H1 (cell line): ENCODE data around the gene PPIF. TPM values are rescaled to one million over a fixed set of nuclear protein-coding genes. Genes with fewer than 3 reads are reported as not detected.

ENCODE experiments used
- CTCF ChIA-PET: fragments of 300-600 bp; sonication (Branson Sonifier 250); formaldehyde crosslinking; loops from one replicate; lab custom pipeline; 2021; ENCODE audit not compliant: partially characterized antibody; lab: Charles Lee
- POLR2A ChIA-PET: fragments of 300-600 bp; sonication (Branson Sonifier 250); formaldehyde crosslinking; loops from one replicate; lab custom pipeline; 2021; ENCODE audit warnings: inconsistent platforms; ENCODE audit not compliant: partially characterized antibody; lab: Charles Lee
- DNase-seq, 2 experiments: peaks; one replicate each; pipeline versions ENCODE4 v3.0.0 to v3.0.0-alpha.2; 2010 to 2022; ENCODE audit warnings: low spot score in 2 of 2, low read depth in 1 of 2, mixed read lengths in 1 of 2
- FAIRE-seq: peaks from 2 replicates; lab custom pipeline; 2011; peaks lifted over from hg19 to GRCh38; lab: Jason Lieb, UNC
- H2AFZ ChIP-seq: 2 replicates; pipeline ENCODE4 v1.8.1; 2012; ENCODE audit warnings: low read length, inconsistent platforms
- H2AK5ac ChIP-seq: 2 replicates; pipeline ENCODE4 v1.6.1; 2013; ENCODE audit warnings: low read depth, low read length
- H2BK120ac ChIP-seq: replicated peaks from 2 replicates; pipeline ENCODE3; 2013; ENCODE audit warnings: low read depth, low read length, inconsistent platforms
- H2BK12ac ChIP-seq: 2 replicates; pipeline ENCODE4 v1.6.1; 2013; ENCODE audit warnings: low read depth, low read length
- H2BK15ac ChIP-seq: 2 replicates; pipeline ENCODE4 v1.6.1; 2013; ENCODE audit warnings: low read length
- H2BK20ac ChIP-seq: 2 replicates; pipeline ENCODE4 v1.6.1; 2013; ENCODE audit warnings: low read length
- H2BK5ac ChIP-seq: 2 replicates; pipeline ENCODE4 v1.6.1; 2013; ENCODE audit warnings: low read depth, low read length
- H3K14ac ChIP-seq: 2 replicates; pipeline ENCODE4 v1.6.1; 2013; ENCODE audit warnings: inconsistent platforms; ENCODE audit not compliant: insufficient read length
- H3K18ac ChIP-seq: 2 replicates; pipeline ENCODE4 v1.6.1; 2013; ENCODE audit warnings: low read length; ENCODE audit errors: extremely low read depth
- H3K23ac ChIP-seq: 2 replicates; pipeline ENCODE4 v1.6.1; 2013; ENCODE audit warnings: inconsistent platforms; ENCODE audit not compliant: insufficient read length
- H3K23me2 ChIP-seq: 2 replicates; pipeline ENCODE4 v1.6.1; 2013; ENCODE audit warnings: low read depth, low read length
- H3K27ac ChIP-seq: 2 replicates; pipeline ENCODE4 v1.6.1; 2011; ENCODE audit warnings: low read depth, low read length, inconsistent platforms
- H3K27me3 ChIP-seq, 4 experiments: replicated peaks in 1 of 4; 1 replicate in 1 of 4; 2 replicates in 3 of 4; pipeline versions ENCODE4 v1.6.1 to v1.8.1; 2011 to 2013; ENCODE audit warnings: low read length in 3 of 4, mild to moderate bottlenecking in 3 of 4, inconsistent platforms in 2 of 4, mixed read lengths in 2 of 4, moderate library complexity in 1 of 4; ENCODE audit not compliant: control insufficient read depth in 3 of 4, insufficient read depth in 3 of 4; ENCODE audit errors: extremely low read depth in 1 of 4
- H3K36me3 ChIP-seq, 4 experiments: 2 replicates each; pipeline versions ENCODE4 v1.6.1 to v1.8.1; 2011 to 2013; ENCODE audit warnings: mild to moderate bottlenecking in 4 of 4, low read length in 3 of 4, moderate library complexity in 2 of 4, control low read depth in 1 of 4, inconsistent platforms in 1 of 4; ENCODE audit not compliant: insufficient read depth in 4 of 4, control insufficient read depth in 2 of 4
- H3K4ac ChIP-seq: replicated peaks from 2 replicates; pipeline ENCODE3; 2013; ENCODE audit warnings: low read length, low read depth, mixed read lengths, inconsistent platforms; ENCODE audit not compliant: insufficient read length
- H3K4me1 ChIP-seq, 4 experiments: replicated peaks in 1 of 4; 1 replicate in 1 of 4; 2 replicates in 3 of 4; pipeline versions ENCODE4 v1.6.1 to v1.8.1; 2011 to 2013; ENCODE audit warnings: low read length in 3 of 4, inconsistent platforms in 2 of 4, mixed read lengths in 1 of 4; ENCODE audit not compliant: insufficient read depth in 4 of 4, control insufficient read depth in 3 of 4
- H3K4me2 ChIP-seq, 2 experiments: 2 replicates each; pipeline versions ENCODE4 v1.6.1 to v1.8.1; 2011 to 2013; ENCODE audit warnings: low read depth in 2 of 2, low read length in 2 of 2, control low read depth in 1 of 2, inconsistent platforms in 1 of 2, mild to moderate bottlenecking in 1 of 2; ENCODE audit not compliant: insufficient read depth in 1 of 2
- H3K4me3 ChIP-seq, 4 experiments: fragments of 200-600, 300-600 bp in 1 of 4; sonication (generic), shearing (Covaris generic), sonication (Bioruptor Twin) in 1 of 4; 2 replicates each; pipeline versions ENCODE4 v1.5.1 to v1.8.1; 2011 to 2016; ENCODE audit warnings: low read length in 4 of 4, low read depth in 3 of 4, control low read depth in 2 of 4, inconsistent platforms in 2 of 4, mild to moderate bottlenecking in 2 of 4, mixed read lengths in 1 of 4, moderate library complexity in 1 of 4; ENCODE audit not compliant: insufficient read depth in 2 of 4; ENCODE audit errors: extremely low read depth in 1 of 4
- H3K56ac ChIP-seq: replicated peaks from 2 replicates; pipeline ENCODE3; 2013; ENCODE audit warnings: low read depth, mild to moderate bottlenecking, mixed read lengths, low read length, inconsistent platforms; ENCODE audit not compliant: insufficient read length
- H3K79me1 ChIP-seq: 2 replicates; pipeline ENCODE4 v1.6.1; 2013; ENCODE audit warnings: low read depth, low read length, control low read depth
- H3K79me2 ChIP-seq, 2 experiments: 2 replicates each; pipeline versions ENCODE4 v1.6.1 to v1.8.1; 2012 to 2013; ENCODE audit warnings: low read length in 2 of 2, mild to moderate bottlenecking in 2 of 2, inconsistent platforms in 1 of 2; ENCODE audit not compliant: insufficient read depth in 2 of 2, control insufficient read depth in 1 of 2
- H3K9ac ChIP-seq, 4 experiments: replicated peaks in 1 of 4; 1 replicate in 1 of 4; 2 replicates in 3 of 4; pipeline versions ENCODE4 v1.6.1 to v1.8.1; 2011 to 2013; ENCODE audit warnings: low read depth in 3 of 4, low read length in 3 of 4, control low read depth in 2 of 4, mild to moderate bottlenecking in 2 of 4, moderate library complexity in 2 of 4, inconsistent platforms in 1 of 4; ENCODE audit errors: extremely low read depth in 1 of 4
- H3K9me3 ChIP-seq, 2 experiments: 2 replicates each; pipeline versions ENCODE4 v1.6.1 to v1.8.1; 2012 to 2013; ENCODE audit warnings: mild to moderate bottlenecking in 2 of 2, moderate library complexity in 2 of 2, control low read depth in 1 of 2, inconsistent platforms in 1 of 2, low read depth in 1 of 2, low read length in 1 of 2, mixed read lengths in 1 of 2; ENCODE audit not compliant: insufficient read depth in 2 of 2
- H4K20me1 ChIP-seq, 2 experiments: replicated peaks in 1 of 2; 2 replicates each; pipeline versions ENCODE3 to v1.8.1; 2011 to 2013; ENCODE audit warnings: inconsistent platforms in 2 of 2, low read length in 2 of 2, mild to moderate bottlenecking in 1 of 2; ENCODE audit not compliant: insufficient read depth in 2 of 2, control insufficient read depth in 1 of 2
- H4K5ac ChIP-seq: 2 replicates; pipeline ENCODE4 v1.6.1; 2013; ENCODE audit warnings: low read length, low read depth, mixed read lengths, inconsistent platforms; ENCODE audit not compliant: insufficient read length
- H4K8ac ChIP-seq: 2 replicates; pipeline ENCODE4 v1.8.0; 2013; ENCODE audit warnings: mild to moderate bottlenecking, moderate library complexity, low read length, inconsistent platforms; ENCODE audit not compliant: insufficient read depth; ENCODE audit errors: extremely low read depth
- H4K91ac ChIP-seq: replicated peaks from 2 replicates; pipeline ENCODE3; 2013; ENCODE audit warnings: low read length, mixed read lengths, inconsistent platforms; ENCODE audit not compliant: insufficient read length
- BACH1 ChIP-seq: IDR thresholded peaks from 2 replicates; pipeline ENCODE4 v1.6.1; 2012; ENCODE audit warnings: low read length, improper control_type of control experiment
- BCL11A ChIP-seq, 2 experiments: IDR thresholded peaks; one replicate each; pipeline ENCODE4 v1.6.1; 2011; ENCODE audit warnings: low read depth in 2 of 2, low read length in 2 of 2, mild to moderate bottlenecking in 2 of 2
- CHD2 ChIP-seq: IDR thresholded peaks from 2 replicates; pipeline ENCODE4 v1.6.1; 2012; ENCODE audit warnings: low read length, improper control_type of control experiment
- EGR1 ChIP-seq: IDR thresholded peaks from 2 replicates; pipeline ENCODE4 v1.6.1; 2011; ENCODE audit warnings: low read depth, low read length, borderline replicate concordance
- KDM4A ChIP-seq: IDR thresholded peaks from one replicate; pipeline ENCODE4 v1.7.1; 2012; ENCODE audit warnings: low read depth, mild to moderate bottlenecking, moderate library complexity, low read length, inconsistent platforms; ENCODE audit not compliant: severe bottlenecking
- POLR2A ChIP-seq, 2 experiments: IDR thresholded peaks; 1 replicate in 1 of 2; 2 replicates in 1 of 2; pipeline ENCODE4 v1.6.1; 2011; ENCODE audit warnings: low read depth in 2 of 2, low read length in 2 of 2, mild to moderate bottlenecking in 2 of 2; ENCODE audit errors: control extremely low read depth in 1 of 2
- WGBS, 2 experiments: shearing (Covaris generic) in 1 of 2; methylation state at CpG; one replicate each; pipeline versions ENCODE4 v1.1.6 to v1.1.7; 2013 to 2015; ENCODE audit warnings: low lambda C conversion rate in 2 of 2, mixed read lengths in 2 of 2, inconsistent platforms in 1 of 2, low coverage in 1 of 2, missing lambda C conversion rate in 1 of 2; ENCODE audit not compliant: insufficient replicate concordance in 2 of 2, insufficient coverage in 1 of 2, insufficient read length in 1 of 2; ENCODE audit errors: extremely low coverage in 1 of 2, missing lambda C conversion rate in 1 of 2; 5-methylcytosine and 5-hydroxymethylcytosine counted together
- polyA plus RNA-seq, 7 experiments: library from polyadenylated mRNA; depleted of rRNA in 3 of 7; stranded (reverse) in 5 of 7; unstranded in 2 of 7; fragments of >200 nt in 5 of 7; fragments of 200-250 nt in 2 of 7; gene quantifications; 1 replicate in 5 of 7; 2 replicates in 1 of 7; 4 replicates in 1 of 7; pipeline versions ENCODE4 v1.2.1 to v1.2.3, GENCODE V29; 2011 to 2013; ENCODE audit warnings: missing spikeins in 2 of 7, mixed read lengths in 2 of 7
- total RNA-seq: library from RNA; stranded (reverse); fragmentation: NEBNext Ultra II Directional; extraction: Animal tissue kit (Norgen Biotek cat#: 25700); gene quantifications from 2 replicates; pipeline ENCODE4 v1.2.1, GENCODE V29; 2021
- TF ChIP-seq, protein P1 (sequence below): IDR thresholded peaks from 2 replicates; pipeline ENCODE4 v1.6.1; 2012; ENCODE audit warnings: low read length, inconsistent platforms
- TF ChIP-seq, protein P2 (sequence below), 3 experiments: IDR thresholded peaks; 1 replicate in 2 of 3; 2 replicates in 1 of 3; pipeline versions ENCODE4 v1.5.1 to v1.6.1; 2011; ENCODE audit warnings: low read length in 3 of 3, mild to moderate bottlenecking in 3 of 3, inconsistent platforms in 2 of 3, low read depth in 1 of 3, moderate library complexity in 1 of 3; ENCODE audit not compliant: insufficient read depth in 1 of 3; ENCODE audit errors: control extremely low read depth in 1 of 3

PPIF gene
- total and polyA plus RNA-seq, 2 of the 8 experiments (the other 6 are each of a cell fraction or from before 2014, with no cell fraction given), result 70.2 to 77.6 TPM

DNA sequence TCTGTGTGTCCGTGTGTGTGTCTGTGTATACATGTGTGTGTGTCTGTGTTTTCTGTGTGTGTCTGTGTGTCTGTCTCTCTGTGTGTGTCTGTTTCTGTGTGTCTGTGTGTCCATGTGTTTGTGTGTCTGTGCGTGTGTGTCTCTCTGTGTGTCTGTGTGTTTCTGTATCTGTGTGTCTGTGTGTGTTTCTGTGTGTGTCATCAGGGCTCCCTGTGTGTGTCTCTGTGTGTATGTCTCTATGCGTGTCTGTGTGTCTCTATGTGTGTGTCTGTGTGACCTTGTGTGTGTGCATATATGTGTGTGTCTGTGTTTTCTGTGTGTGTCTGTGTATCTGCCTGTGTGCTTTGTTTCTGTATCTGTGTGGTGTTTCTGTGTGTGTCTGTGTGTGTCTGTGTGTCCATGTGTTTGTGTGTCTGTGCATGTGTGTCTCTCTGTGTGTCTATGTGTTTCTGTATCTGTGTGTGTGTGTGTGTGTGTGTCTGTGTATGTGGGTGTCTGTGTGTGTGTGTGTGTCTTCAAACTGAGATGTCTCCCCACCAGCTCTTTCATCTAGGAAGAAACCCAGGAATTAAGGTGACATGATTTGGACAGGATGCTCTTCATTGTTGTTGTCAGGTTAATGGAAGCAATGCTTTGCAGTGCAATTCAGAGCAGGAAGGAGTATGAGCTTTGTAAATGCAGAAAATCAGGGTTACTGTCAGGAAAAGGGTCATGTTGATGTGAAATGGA is 20.7 kb upstream of the PPIF start:
- H4K91ac ChIP-seq, result no peak overlapping the region
- no peak overlapping the region for H3K18ac ChIP-seq
- peaks cover 0 to 2% (median 0%) of the 10 kb centered on the region in 4 experiments; a peak in 2 of 7 replicates for H3K4me1 ChIP-seq
- no peaks in the 10 kb centered on the region for H3K27me3 ChIP-seq
- no peak overlapping the region for H2AFZ ChIP-seq
- CTCF ChIA-PET, result interaction anchor here (1.3 to 1.5 kb wide), 2 partner anchors 34 to 74 kb away, joined by 3 to 5 read pairs; no protein-coding TSS in a partner anchor
- H3K4me3 ChIP-seq, result no peak overlapping the region
- no peaks in the 10 kb centered on the region for H4K20me1 ChIP-seq
- WGBS, 2 experiments, result 50% methylated on average over 3 of the region's 3 CpGs; no CpG with 5 or more reads in 1 of the 2 experiments
- peak overlapping the region; percentile 95 for H3K56ac ChIP-seq
- no peak overlapping the region for H2BK120ac ChIP-seq
- no peaks in the 10 kb centered on the region for H3K9me3 ChIP-seq
- no peaks in the 10 kb centered on the region for H3K36me3 ChIP-seq
- H3K23ac ChIP-seq, result no peak overlapping the region
- no peaks in the 10 kb centered on the region for H3K79me1 ChIP-seq
- no peak overlapping the region; the same call in 1 of the 2 replicates for H4K8ac ChIP-seq
- H3K27ac ChIP-seq, result no peak overlapping the region
- no peak overlapping the region for H2BK5ac ChIP-seq
- DNase-seq (no peak), FAIRE-seq (no peak)
- 0 out of 2 replicates have a peak overlapping the region, but pooled peaks have one; percentile 73 for H2BK15ac ChIP-seq
- 0 out of 2 replicates have a peak overlapping the region, but pooled peaks have one; percentile 2 for H2BK12ac ChIP-seq
- H2BK20ac ChIP-seq, result no peak overlapping the region; the same call in 1 of the 2 replicates
- peaks cover 12% of the 10 kb centered on the region; the same call in 1 of the 2 replicates for H3K23me2 ChIP-seq
- H4K5ac ChIP-seq, result no peak overlapping the region
- no peaks in the 10 kb centered on the region; a peak in 1 of 4 replicates for H3K79me2 ChIP-seq
- POLR2A ChIA-PET, result no interaction called here
- H3K9ac ChIP-seq, result no peak overlapping the region
- no peak overlapping the region for H3K4ac ChIP-seq
- peak overlapping the region; percentile 88; the same call in 1 of the 2 replicates for H2AK5ac ChIP-seq
- no peak overlapping the region for H3K4me2 ChIP-seq
- no peak overlapping the region for H3K14ac ChIP-seq
- no peak for TF ChIP-seq EGR1
- TF ChIP-seq KDM4A, result no peak
- TF ChIP-seq BACH1, result no peak
- TF ChIP-seq CHD2, result no peak
- TF ChIP-seq BCL11A (IDR thresholded peaks at IDR 0.05; ENCODE audit: low read depth in 2 of 2, low read length in 2 of 2), result no peak
- TF ChIP-seq POLR2A (IDR thresholded peaks at IDR 0.05; ENCODE audit: control extremely low read depth in 1 of 2, low read depth in 2 of 2, low read length in 2 of 2), result no peak
- TF ChIP-seq, protein P1, sequence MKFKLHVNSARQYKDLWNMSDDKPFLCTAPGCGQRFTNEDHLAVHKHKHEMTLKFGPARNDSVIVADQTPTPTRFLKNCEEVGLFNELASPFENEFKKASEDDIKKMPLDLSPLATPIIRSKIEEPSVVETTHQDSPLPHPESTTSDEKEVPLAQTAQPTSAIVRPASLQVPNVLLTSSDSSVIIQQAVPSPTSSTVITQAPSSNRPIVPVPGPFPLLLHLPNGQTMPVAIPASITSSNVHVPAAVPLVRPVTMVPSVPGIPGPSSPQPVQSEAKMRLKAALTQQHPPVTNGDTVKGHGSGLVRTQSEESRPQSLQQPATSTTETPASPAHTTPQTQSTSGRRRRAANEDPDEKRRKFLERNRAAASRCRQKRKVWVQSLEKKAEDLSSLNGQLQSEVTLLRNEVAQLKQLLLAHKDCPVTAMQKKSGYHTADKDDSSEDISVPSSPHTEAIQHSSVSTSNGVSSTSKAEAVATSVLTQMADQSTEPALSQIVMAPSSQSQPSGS, result no peak
- TF ChIP-seq, protein P2, sequence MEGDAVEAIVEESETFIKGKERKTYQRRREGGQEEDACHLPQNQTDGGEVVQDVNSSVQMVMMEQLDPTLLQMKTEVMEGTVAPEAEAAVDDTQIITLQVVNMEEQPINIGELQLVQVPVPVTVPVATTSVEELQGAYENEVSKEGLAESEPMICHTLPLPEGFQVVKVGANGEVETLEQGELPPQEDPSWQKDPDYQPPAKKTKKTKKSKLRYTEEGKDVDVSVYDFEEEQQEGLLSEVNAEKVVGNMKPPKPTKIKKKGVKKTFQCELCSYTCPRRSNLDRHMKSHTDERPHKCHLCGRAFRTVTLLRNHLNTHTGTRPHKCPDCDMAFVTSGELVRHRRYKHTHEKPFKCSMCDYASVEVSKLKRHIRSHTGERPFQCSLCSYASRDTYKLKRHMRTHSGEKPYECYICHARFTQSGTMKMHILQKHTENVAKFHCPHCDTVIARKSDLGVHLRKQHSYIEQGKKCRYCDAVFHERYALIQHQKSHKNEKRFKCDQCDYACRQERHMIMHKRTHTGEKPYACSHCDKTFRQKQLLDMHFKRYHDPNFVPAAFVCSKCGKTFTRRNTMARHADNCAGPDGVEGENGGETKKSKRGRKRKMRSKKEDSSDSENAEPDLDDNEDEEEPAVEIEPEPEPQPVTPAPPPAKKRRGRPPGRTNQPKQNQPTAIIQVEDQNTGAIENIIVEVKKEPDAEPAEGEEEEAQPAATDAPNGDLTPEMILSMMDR (IDR thresholded peaks at IDR 0.05; ENCODE audit: control extremely low read depth in 1 of 3, insufficient read depth in 1 of 3, low read depth in 1 of 3, low read length in 3 of 3), result no peak
